ENCODE results near the gene RAB3A.
"Not testable (repeated sequence)": the region's sequence is repeated elsewhere in the genome, so short reads cannot be mapped to it uniquely, and the experiment has no call there.

The RAB3A gene

GRCh38 chr19:18224525-18225354 lies 20.9 kb upstream of the RAB3A start:
- DNase-seq (ENCODE audit: low spot score) (peak; percentile 61), FAIRE-seq (no peak)

DNA sequence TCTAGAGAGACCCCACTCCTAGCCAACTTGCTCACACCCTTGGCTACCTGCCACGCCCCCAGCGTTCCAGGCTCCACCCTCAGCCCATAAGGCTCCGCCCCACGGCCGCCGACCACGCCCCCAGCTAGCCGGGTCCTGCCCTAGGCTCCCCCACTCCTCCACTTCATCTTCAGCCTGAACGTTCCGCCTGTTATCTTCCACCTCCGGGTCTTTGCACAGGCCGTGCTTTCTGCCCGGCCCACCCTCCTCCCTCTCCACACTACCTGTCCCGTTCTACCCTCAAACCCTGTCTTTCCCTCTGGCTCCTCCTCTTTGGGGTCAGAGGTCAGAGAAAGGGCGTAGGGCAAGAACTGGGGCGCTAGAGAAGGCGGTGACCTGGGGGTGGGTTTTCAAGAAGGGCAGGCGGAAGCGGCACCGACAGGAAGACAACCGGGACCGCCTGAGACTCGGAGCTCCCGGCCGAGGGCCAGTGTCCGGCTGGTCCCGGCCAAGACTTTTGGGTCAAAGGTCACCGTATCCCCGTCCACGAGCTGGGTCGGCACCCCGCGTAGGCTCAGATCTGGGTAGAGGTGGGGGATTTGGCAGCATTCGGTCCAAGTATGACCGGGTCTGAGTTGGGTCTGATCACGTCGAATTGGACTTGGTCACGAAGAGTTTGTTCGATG lies 20.1 kb upstream of the RAB3A start:
- FAIRE-seq, result no peak
- DNase-seq (ENCODE audit: low spot score), result peak; percentile 41

DNA sequence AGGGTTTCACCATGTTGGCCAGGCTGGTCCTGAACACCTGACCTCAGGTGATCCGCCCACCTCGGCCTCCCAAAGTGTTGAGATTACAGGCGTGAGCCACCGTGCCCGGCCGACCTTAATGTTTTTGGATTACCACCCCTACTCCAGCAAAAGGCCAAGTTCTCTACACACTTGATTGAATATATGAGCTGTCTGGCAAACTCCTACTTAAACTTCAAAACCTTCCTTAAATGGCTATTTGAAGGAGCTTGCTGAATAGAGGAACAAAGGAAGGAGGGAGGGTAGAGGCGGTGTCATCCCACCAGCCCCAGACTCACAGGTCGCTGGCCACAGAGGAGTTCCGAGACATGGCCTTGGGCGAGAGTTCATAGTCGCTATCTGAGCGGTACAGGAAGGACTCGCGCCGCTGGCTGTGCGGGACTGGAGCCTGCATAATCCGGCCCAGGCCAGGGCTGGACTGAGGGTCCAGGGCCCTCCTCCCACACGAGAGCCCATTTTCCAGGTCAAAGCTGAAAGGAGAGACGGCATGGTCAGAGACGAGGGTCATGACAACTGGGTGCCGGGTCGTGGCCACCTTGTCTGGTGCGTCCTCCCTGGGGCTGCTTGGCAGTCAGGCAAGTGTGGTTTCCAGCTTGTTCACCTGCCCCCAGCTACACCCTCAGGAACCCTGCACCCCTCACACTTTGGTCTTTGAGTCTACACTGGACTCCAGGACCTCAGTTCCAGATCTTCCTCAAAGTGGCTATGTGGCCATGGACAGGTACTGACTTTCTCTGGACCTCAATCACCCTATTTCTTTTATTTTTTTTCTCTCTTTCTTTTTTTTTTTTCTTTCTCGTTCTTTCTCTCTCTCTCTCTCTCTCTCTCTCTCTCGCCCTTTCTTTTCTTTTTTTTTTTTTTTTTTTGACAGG lies 18.2 kb upstream of the RAB3A start:
- no peak for FAIRE-seq
- no peak for DNase-seq (ENCODE audit: low spot score)

- FAIRE-seq, result no peak
These were observed 16.9 kb upstream of the RAB3A start for GRCh38 chr19:18220632-18221275.

GRCh38 chr19:18219911-18220631 lies 16.2 kb upstream of the RAB3A start:
- DNase-seq (ENCODE audit: low spot score) (no peak), FAIRE-seq (no peak)

More at GRCh38 chr19:18220632-18221275, 16.9 kb upstream of the RAB3A start:
- no peak for DNase-seq (ENCODE audit: low spot score)

DNA sequence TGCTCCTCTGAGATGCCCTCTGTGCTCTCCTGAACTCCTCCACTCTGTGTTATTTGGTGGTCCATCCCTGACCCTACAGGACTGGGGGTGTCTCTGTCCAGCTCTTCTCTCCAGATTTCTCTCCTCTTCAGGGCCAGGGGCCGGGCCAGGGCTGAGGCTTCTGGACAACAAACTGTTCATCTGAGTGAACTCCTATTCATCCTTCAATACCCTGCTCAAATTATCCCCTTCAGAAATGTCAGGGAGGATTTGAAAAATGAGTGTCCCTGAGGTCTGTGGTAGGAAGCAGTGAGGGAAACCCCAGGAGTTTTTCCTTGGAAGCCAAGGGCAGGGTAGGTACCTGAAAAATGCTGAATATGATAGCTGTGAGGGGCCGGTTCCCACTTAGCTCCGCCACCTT lies 14.8 kb upstream of the RAB3A start:
- FAIRE-seq (no peak), DNase-seq (ENCODE audit: low spot score) (no peak)

DNA sequence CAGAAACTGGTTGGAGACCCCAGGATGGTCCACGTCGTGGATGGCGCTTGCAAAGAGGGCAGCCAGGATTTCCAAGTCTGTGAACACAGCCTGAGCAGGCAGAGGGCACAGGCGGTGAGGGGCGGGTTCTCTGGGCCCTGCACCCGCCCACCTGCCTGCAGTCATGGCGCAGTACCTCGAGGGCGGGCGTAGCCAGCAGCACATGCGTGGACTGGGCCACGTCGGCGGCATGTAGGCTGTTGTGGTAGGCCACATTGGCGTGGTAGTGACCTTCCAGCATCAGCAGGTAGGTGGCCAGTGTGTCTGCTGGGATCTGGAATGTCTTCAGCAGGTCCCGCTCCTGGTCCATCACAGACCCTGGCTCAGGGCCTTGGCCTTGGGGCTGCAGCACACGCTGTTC lies 14.3 kb upstream of the RAB3A start:
- DNase-seq (ENCODE audit: low spot score) (no peak), FAIRE-seq (no peak)

GRCh38 chr19:18216789-18217188 lies 12.9 kb upstream of the RAB3A start:
- no peak for FAIRE-seq

GRCh38 chr19:18214779-18215433 lies 11.1 kb upstream of the RAB3A start:
- FAIRE-seq, result no peak
- peak; percentile 32 for DNase-seq (ENCODE audit: low spot score)

More at GRCh38 chr19:18216789-18217188, 12.9 kb upstream of the RAB3A start:
- no peak for DNase-seq (ENCODE audit: low spot score)

- FAIRE-seq, result no peak
- DNase-seq (ENCODE audit: low spot score), result no peak
These were observed 7.8 kb upstream of the RAB3A start for GRCh38 chr19:18211683-18212082.

DNA sequence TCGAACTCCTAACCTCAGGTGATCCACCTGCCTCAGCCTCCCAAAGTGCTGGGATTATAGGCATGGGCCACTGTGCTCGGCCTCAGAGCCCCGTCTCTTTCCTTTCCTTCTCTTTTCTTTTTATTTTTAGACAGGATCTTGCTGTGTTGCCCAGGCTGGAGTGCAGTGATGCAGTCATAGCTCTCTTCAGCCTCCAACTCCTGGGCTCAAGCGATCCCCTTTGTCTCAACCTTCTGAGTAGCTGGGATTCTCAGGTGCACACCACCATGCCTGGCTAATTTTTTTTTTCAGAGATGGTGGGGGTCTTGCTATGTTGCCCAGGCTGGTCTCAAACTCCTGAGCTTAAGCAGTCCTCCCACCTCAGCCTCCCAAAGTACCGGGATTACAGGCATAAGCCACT lies 6.1 kb upstream of the RAB3A start:
- not testable (repeated sequence) for FAIRE-seq

GRCh38 chr19:18208098-18208951 lies 4.5 kb upstream of the RAB3A start:
- FAIRE-seq (no peak), DNase-seq (ENCODE audit: low spot score) (no peak)

More for the DNA sequence above, 6.1 kb upstream of the RAB3A start:
- DNase-seq (ENCODE audit: low spot score), result not testable (repeated sequence)

GRCh38 chr19:18206018-18206417 lies 2.2 kb upstream of the RAB3A start:
- DNase-seq (ENCODE audit: low spot score) (no peak), FAIRE-seq (no peak)

DNA sequence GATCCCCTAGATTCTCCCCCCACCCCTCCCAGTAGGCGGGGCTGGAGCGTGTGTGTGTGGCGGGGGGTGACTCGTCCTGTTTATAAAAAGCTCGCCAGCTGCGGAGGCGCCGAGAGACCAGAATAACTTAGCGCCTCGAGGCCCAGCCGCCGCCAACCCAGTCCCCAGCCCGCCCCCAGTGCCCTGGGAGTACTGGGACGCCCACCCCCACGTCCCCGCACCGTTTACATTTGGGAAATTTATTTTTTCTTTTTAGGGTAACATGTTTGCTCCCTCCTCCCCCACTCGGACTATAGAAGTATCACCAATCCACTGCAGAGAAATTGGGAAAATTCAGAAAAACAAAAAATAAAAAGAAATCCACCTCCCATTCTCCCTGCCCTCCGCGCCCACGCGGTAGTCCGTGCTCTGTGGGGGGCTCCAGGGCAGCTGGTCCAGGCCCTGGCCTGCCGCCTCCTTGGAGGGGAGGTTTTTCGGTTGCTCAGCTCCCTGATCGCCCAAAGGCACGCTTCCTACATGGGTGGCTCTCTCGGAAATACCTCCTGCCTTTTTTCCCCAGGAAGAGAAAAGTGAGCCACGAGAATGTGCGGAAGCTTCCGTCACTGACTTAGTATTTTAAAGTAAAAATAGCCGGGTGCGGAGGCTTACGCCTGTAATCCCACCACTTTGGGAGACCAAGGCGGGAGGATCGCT lies 1.5 kb upstream of the RAB3A start:
- DNase-seq (ENCODE audit: low spot score) (peak; percentile 53), FAIRE-seq (no peak)

- DNase-seq (ENCODE audit: low spot score) (no peak), FAIRE-seq (no peak)
These were observed 755 bp upstream of the RAB3A start for GRCh38 chr19:18204394-18205199.

DNA sequence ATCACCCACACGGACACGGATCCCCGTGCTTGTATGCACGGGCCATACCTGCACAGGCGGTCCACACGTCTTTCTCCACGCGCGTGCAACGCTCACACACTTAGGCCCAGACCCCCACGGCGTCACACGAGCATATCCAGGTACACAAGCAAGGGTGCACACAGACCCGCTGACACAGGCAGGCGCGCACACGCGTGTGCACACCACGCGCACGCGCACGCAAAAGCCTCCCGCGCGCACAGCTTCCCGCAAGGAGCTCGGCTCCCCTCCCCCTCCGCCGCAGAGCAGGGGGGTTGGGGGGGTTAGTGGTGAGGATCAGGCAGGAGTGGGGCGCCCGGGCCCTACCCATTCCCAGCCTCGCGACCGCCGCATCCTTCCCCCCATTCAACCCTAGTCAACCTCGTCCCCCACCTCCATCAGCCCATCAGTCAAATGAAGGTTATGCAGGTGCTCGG lies 407 bp downstream of the RAB3A start:
- DNase-seq (ENCODE audit: low spot score) (no peak), FAIRE-seq (no peak)

DNA sequence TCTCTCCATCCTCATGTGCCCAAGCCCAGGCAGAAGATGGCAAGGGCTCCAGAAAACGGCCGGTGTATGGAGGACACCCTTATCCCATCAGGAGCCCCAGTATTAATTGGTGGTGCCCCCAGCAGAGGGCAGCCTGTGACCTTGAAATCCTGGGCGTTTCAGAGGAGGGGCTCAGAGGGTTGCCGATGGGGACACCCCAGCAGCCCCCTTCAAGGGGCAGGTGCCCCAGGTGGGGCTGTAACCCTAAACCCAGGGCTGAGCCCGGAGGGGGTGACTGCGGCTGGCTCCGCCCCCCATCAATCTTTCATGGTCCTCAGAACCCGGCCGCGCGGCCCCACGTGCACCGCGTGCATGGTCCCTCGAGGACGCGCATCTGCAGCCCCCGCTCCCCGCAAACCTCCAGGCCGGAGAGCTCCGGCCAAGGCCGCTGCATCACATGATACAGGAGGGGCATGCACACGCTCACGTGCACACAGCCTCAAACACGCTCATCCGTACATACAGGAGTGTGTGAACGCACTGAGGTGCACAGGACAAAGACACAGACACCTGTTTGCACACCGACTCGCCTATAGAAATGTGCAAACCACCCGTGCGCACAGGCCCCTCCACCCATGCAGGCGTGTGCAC lies 949 bp downstream of the RAB3A start:
- no peak for DNase-seq (ENCODE audit: low spot score)
- no peak for FAIRE-seq
